ENCODE measurements around the gene SPATA31C2. TPM values are rescaled to one million over a fixed set of nuclear protein-coding genes. Genes with fewer than 3 reads are reported as not detected.
"Not testable (repeated sequence)": the region's sequence is repeated elsewhere in the genome, so short reads cannot be mapped to it uniquely, and the experiment has no call there.

The SPATA31C2 gene
- polyA plus RNA-seq, 1 experiment: not detected

DNA sequence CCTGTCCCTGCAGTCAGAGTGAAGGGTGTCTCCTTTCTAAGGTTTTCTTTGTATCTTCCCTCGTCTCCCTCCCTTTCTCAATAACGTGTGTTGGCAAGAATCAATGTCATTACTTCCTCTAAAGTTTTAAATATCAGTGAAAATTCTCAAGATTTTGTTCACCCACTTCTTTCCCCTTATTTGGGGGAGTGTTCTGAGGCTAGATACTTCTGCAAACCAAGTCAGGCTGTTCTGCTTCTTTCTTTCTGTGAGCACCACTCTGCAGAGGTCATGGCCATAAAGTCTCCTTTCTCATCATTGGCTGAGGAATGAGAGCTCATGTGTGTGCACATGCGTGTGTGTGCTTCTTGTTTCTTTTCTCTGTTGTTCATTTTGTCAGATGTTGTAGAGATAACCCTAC, 26.6 kb upstream of the SPATA31C2 start:
- DNase-seq (ENCODE audit: low read depth): no peak
- Histone ChIP-seq H3K4me3 (ENCODE audit: low read depth, low read length) (no peak overlapping the region), H3K36me3 (ENCODE audit: control insufficient read depth, insufficient read depth, low read length) (no peaks in the 10 kb centered on the region), H3K27me3 (ENCODE audit: control insufficient read depth, insufficient read depth, low read length) (peaks cover 2% of the 10 kb centered on the region; the same call in 1 of the 2 replicates)
- TF ChIP-seq, protein P1, sequence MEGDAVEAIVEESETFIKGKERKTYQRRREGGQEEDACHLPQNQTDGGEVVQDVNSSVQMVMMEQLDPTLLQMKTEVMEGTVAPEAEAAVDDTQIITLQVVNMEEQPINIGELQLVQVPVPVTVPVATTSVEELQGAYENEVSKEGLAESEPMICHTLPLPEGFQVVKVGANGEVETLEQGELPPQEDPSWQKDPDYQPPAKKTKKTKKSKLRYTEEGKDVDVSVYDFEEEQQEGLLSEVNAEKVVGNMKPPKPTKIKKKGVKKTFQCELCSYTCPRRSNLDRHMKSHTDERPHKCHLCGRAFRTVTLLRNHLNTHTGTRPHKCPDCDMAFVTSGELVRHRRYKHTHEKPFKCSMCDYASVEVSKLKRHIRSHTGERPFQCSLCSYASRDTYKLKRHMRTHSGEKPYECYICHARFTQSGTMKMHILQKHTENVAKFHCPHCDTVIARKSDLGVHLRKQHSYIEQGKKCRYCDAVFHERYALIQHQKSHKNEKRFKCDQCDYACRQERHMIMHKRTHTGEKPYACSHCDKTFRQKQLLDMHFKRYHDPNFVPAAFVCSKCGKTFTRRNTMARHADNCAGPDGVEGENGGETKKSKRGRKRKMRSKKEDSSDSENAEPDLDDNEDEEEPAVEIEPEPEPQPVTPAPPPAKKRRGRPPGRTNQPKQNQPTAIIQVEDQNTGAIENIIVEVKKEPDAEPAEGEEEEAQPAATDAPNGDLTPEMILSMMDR (IDR thresholded peaks at IDR 0.05; ENCODE audit: insufficient read depth, low read depth, low read length): no peak
- ChIA-PET CTCF (no interaction called here), POLR2A (no interaction called here)

DNA sequence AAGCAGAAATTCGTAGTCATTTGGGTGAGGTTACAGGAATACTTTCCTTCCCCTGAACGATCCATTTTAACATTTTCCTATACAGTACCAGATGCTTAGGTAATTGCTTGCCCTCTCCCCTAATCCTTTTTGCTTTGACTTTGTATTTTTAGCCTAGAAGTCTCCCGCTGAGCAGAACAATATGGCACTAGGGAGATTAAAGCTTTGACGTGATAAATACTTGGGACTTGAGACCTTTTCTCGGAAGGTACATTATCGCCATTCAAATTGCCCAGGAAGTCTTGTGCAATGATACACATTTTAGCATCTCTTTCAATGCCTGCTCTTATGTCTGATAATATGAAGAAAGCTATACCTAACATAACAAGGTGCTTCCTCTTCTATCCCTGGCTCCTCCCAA, 22.9 kb upstream of the SPATA31C2 start:
- peaks cover 4% of the 10 kb centered on the region; the same call in 1 of the 2 replicates for H3K27me3 ChIP-seq (ENCODE audit: control insufficient read depth, insufficient read depth, low read length)
- H3K36me3 ChIP-seq (ENCODE audit: control insufficient read depth, insufficient read depth, low read length): no peaks in the 10 kb centered on the region
- TF ChIP-seq, protein P1 (IDR thresholded peaks at IDR 0.05; ENCODE audit: insufficient read depth, low read depth, low read length): no peak
- no peak overlapping the region for H3K4me3 ChIP-seq (ENCODE audit: low read depth, low read length)
- DNase-seq (ENCODE audit: low read depth): no peak
- ChIA-PET CTCF (no interaction called here), POLR2A (no interaction called here)

DNA sequence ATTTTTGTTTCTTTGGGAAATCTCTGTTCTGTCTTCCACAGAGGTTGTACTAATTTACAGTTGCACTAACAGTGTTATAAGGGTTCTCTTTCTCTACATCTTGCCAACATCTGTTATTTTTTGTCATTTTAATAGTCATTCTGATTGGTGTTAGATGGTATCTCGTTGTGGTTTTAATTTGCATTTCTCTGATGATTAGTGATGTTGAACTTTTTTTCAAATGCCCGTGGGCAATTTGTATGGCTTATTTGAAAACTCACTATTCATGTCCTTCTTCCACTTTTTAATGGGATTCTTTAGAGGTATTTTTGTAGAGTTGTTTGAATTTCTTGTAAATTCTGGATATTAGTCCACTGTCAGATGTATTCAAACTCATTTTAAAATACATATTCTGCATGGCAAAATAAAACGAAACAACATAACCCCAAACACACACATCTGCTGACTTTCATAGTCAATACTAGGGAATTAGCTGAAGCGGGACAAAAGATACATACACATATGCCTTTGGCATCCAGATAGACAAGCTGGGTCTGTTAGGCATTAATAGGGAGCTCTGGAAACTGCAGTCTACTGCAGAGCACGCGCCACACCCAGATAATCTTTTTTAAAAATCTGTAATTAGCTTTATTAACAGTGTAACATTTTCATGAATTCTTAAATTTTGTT, 5.8 kb upstream of the SPATA31C2 start:
- no peak for DNase-seq (ENCODE audit: low read depth)
- POLR2A ChIA-PET: no interaction called here
- CTCF ChIA-PET: interaction anchor here (0.8 kb wide), 1 partner anchor 19 kb away, joined by 3 read pairs; no protein-coding TSS in a partner anchor
- Histone ChIP-seq H3K4me3 (ENCODE audit: low read depth, low read length) (no peak overlapping the region), H3K36me3 (ENCODE audit: control insufficient read depth, insufficient read depth, low read length) (no peaks in the 10 kb centered on the region), H3K27me3 (ENCODE audit: control insufficient read depth, insufficient read depth, low read length) (peaks cover 12% of the 10 kb centered on the region)
- TF ChIP-seq, protein P1 (IDR thresholded peaks at IDR 0.05; ENCODE audit: insufficient read depth, low read depth, low read length): no peak

GRCh38 chr9:88143179-88143578, 4.9 kb upstream of the SPATA31C2 start:
- no peak overlapping the region for H3K4me3 ChIP-seq (ENCODE audit: low read depth, low read length)
- no peaks in the 10 kb centered on the region for H3K36me3 ChIP-seq (ENCODE audit: control insufficient read depth, insufficient read depth, low read length)
- CTCF ChIA-PET: no interaction called here
- TF ChIP-seq, protein P1 (IDR thresholded peaks at IDR 0.05; ENCODE audit: insufficient read depth, low read depth, low read length): no peak
- peaks cover 12% of the 10 kb centered on the region for H3K27me3 ChIP-seq (ENCODE audit: control insufficient read depth, insufficient read depth, low read length)
- POLR2A ChIA-PET: no interaction called here
- DNase-seq (ENCODE audit: low read depth): no peak

- H3K36me3 ChIP-seq (ENCODE audit: control insufficient read depth, insufficient read depth, low read length); H3K4me3 ChIP-seq (ENCODE audit: low read depth, low read length); CTCF ChIA-PET; POLR2A ChIA-PET; H3K27me3 ChIP-seq (ENCODE audit: control insufficient read depth, insufficient read depth, low read length); DNase-seq (ENCODE audit: low read depth): not testable (repeated sequence)
These were observed 4.7 kb downstream of the SPATA31C2 start for GRCh38 chr9:88133552-88133951.

DNA sequence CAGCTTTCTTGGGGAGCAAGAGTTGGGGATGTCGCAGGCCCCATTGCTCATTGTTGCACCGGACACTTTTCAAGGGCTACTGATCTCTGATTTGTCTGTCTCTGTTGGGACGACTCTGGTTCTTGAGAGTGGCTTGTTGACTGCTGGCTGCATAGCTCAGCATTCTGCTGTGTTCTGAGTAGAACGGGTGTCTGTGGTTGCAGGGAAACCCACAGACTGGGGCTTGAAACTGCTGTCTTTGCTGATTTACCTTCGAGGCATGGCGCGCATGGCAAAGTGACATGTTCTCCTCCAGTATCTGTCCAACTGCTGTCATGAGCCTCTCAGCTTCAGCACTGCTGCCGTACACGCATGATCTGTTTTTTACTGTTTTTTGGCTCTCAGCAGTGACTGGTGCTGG, 8.7 kb downstream of the SPATA31C2 start:
- H3K27me3 ChIP-seq (ENCODE audit: control insufficient read depth, insufficient read depth, low read length); H3K4me3 ChIP-seq (ENCODE audit: low read depth, low read length); DNase-seq (ENCODE audit: low read depth); H3K36me3 ChIP-seq (ENCODE audit: control insufficient read depth, insufficient read depth, low read length); POLR2A ChIA-PET; CTCF ChIA-PET: not testable (repeated sequence)

DNA sequence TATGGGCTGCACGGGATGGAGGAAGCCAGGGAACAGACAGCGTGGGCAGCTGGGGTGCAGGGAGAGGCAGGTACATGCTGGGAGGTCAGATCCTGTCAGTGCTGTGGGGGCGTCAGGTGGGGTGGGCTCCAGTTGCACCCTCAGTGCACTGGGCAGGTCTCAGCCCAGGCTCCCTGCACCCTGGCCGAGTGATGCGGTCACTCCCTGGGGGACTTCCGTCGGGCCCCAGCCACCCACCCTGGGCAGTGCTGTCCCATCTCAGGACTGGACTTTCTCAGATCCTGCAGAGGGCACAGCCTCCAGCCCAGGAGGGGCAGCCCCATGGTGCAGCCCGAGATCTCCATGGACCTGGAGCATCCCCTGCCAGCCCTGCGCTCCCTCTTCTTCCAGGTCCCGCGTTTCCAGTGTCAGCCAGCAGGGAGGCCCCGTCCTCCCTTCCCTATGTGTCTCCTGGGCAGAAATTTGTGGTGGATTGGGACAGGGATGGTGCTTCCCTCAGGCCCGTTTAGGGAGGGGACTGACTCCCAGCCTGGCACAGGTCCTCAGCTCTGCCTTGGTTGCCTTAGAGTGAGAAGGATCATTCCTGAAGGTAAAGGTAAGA, 10.5 kb downstream of the SPATA31C2 start:
- DNase-seq (ENCODE audit: low read depth); H3K4me3 ChIP-seq (ENCODE audit: low read depth, low read length); CTCF ChIA-PET; H3K27me3 ChIP-seq (ENCODE audit: control insufficient read depth, insufficient read depth, low read length); POLR2A ChIA-PET; H3K36me3 ChIP-seq (ENCODE audit: control insufficient read depth, insufficient read depth, low read length): not testable (repeated sequence)

- POLR2A ChIA-PET; H3K36me3 ChIP-seq (ENCODE audit: control insufficient read depth, insufficient read depth, low read length); H3K4me3 ChIP-seq (ENCODE audit: low read depth, low read length); CTCF ChIA-PET; DNase-seq (ENCODE audit: low read depth); H3K27me3 ChIP-seq (ENCODE audit: control insufficient read depth, insufficient read depth, low read length): not testable (repeated sequence)
These were observed 14.9 kb downstream of the SPATA31C2 start for GRCh38 chr9:88123413-88123812.

DNA sequence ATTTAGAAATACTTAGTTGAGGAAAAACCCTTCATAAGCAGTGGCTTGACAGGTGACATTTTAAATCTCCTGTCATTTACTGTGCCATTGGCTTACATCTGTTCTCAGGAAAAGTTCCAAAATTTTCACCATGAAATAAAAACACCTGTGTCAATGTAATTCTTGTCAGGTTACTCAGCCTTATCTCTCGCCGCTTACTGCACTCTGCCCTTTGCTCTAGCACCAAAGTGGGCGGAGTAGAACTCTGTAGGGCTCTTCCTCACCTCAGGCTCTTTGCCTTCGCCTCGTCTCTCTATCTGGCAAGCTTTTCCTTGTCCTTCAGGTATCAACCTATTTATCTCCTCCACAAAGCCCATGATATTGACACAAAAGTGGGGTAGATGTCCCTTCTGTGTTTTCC, 20.2 kb downstream of the SPATA31C2 start:
- DNase-seq (ENCODE audit: low read depth); H3K4me3 ChIP-seq (ENCODE audit: low read depth, low read length); H3K27me3 ChIP-seq (ENCODE audit: control insufficient read depth, insufficient read depth, low read length); CTCF ChIA-PET; H3K36me3 ChIP-seq (ENCODE audit: control insufficient read depth, insufficient read depth, low read length); POLR2A ChIA-PET: not testable (repeated sequence)

Data from BJ (cell line).